Fibroblast of upper back skin (primary cell): ENCODE measurements around the gene CISD2.
"Not testable (repeated sequence)": the region's sequence is repeated elsewhere in the genome, so short reads cannot be mapped to it uniquely, and the experiment has no call there.

ENCODE experiments used
- DNase-seq: peaks from one replicate; pipeline ENCODE4 v3.0.0-alpha.2; 2013

CISD2 gene, protein sequence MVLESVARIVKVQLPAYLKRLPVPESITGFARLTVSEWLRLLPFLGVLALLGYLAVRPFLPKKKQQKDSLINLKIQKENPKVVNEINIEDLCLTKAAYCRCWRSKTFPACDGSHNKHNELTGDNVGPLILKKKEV

DNA sequence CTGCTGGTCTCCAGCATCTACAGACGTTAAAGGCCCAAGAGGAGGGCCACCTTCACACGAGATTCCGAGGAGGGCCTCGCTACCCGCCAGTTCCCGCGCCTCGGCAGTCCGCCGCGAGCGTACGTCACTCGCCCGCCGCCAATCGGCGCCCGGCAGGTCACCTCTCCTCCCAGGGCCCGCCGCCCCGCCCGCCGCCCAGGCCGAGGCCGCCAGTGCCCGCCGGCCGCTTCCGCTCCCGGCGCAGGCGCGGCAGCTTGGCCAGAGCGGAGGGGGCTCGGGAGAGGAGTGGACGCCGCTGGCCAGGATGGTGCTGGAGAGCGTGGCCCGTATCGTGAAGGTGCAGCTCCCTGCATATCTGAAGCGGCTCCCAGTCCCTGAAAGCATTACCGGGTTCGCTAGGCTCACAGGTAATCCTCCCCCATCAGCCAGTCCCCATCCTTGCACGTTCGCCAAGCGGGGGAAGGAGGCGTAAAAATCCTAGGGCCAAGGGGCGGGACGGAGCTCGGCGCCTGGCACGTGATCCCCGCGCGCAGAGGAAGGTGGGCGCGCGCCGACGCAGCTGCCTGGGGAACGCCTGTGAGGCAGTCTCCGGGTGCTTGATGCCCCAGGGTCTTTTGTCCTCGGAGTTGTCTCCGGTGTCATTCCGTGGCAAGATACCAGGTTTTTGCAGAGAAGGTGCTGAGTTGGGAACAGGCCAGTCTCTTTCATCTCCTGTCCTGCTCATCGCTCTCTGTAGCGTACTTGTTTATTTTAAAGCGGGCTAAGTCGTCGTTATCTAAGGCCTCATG lies at the start of gene CISD2:
Gene CISD2 (plus strand): TSS at position 212 of the 788 bp plus-strand sequence. CDS start 93 bp downstream, at position 305.
- DNase-seq = peak; percentile 89

DNA sequence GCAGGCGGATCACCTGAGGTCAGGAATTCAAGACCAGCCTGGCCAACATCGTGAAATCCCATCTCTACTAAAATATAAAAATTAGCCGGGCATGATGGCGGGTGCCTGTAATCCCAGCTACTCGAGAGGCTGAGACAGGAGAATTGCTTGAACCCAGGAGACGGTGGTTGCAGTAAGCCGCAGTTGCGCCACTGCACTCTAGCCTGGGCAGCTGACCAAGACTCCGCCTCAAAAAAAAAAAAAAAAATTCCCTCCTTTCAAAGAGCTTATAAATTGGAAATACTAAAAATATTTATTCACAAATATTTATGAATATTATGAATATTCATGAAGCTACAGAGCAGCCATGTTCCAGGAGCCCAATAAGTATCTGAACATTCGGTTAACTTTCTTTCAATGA lies 49.7 kb upstream of the CISD2 start:
- not testable (repeated sequence) for DNase-seq

DNA sequence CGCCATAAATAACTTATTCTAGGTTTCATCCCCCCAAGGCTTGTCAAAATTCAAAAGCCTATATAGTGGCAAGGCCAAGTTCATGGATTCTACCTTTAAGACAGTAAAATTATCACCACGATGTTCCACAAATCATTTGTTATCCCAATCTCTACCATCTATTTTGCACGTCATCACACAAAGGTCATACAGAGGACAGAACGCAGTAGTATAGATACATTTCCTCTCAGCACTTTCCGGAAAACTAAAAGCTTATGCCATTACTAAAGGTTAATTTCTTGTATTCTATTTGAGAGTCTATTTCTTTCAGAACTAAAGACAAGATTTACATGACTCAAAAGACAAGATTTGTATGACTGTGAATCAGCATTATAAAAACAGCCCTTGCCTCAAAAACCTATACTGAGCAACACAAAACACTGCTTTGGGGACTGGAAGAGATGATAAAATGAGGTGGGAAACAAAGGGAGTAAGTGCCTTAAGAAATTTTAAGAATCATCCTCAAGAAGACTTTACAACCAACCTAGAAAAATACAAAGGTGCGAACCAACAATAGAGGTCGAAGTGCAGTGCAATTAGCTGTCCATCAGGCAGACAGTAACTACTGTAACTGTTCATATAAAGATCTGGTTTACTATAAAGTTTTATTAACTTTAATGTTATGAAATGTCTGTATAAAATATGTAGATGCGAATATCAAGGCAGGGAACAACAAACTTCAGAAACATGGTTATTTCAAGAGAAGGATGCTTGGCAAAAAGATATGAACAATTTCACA lies 49.0 kb upstream of the CISD2 start:
- DNase-seq = no peak

DNA sequence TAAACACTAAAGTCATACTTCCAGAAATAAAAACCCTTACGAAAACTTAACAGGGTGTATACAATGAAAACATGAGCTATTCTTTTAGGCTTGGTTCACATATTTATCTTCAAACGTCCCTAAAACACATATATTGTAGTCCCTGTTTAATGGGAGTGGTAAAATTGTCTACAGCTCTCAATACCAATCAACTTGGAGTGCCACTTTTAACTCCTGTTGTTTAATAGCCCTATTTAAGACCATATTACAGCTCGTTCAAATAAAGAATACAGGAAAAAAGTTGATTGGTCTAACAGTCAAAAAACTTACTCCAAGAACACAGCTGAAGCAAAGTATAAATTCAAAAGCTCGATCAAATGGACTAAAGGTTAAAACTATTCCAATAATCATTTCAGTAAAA lies 45.3 kb upstream of the CISD2 start:
- DNase-seq = no peak

DNA sequence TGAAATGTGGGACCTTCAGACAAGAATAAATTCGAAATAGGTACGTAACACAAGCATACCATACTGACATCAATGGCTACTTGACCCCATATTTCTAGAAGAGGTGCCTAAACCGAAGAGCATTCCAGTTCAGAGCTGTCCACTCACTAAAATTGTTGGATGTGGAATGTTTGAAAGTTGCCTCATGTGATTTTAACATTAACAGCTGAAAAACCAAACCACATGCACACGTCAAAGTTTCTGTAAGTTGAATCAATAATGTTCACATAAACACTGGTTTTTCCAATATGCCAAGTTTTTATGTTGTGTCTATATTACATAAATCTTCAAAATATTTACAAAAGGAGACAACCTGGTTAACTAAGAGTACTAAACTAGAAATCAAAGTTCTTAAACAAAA lies 44.9 kb upstream of the CISD2 start:
- DNase-seq = peak; percentile 21

DNA sequence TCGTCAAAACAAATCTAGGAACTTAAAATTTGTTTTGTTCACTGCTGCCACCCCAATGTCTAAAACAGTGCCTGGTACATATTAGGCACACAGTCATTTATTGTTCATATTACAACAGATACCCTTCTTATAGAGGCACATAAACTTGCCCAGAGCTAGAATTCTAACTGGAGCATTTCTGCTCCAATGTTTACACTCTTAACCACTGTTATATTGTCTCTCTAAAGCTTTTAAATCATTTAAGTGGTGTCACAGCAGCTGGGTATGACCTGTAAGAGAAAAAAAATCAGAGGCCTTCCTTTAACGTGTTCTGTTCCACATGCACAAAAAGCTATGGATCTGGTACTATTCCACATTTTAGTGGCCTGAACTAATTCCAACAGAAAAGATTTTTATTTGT lies 44.4 kb upstream of the CISD2 start:
- no peak for DNase-seq

DNA sequence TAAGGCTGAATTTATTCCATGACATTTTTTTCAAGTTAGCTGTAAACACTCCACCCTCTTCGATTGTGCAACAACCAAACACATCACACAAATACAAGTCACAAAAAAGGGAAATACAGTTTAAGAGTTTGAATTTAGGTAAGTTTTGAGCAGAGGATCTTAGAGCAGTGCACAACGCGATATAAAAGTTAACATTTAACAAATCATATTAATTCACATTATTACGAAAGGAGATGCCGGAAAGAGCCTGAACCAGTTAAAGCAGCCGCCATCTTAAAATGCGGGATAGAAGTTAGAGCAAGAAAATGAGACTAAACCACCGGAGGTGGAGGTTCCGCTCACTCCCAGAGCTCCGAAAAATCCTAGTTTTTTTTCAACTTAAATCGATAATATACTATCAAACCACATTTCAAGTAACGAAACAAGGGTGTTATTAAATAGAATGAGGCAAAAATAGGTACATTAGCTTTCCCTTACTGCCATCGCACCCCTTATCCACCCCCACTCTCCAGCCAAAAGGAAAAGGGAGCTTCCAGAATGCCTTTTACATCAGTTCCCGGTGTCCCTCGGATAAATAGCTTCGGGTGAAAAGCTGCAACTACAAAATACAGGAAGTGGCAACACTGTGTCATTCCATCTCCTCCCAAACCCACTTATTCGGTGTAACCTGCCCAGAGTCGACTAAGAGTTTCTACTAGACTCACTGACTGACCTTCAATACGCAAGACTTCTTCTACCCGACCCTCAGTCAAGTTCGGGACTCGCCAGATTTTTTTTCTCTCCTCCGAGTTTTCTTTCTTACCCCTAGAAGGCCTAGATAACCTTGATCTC lies 43.3 kb upstream of the CISD2 start:
- peak; percentile 75 for DNase-seq

DNA sequence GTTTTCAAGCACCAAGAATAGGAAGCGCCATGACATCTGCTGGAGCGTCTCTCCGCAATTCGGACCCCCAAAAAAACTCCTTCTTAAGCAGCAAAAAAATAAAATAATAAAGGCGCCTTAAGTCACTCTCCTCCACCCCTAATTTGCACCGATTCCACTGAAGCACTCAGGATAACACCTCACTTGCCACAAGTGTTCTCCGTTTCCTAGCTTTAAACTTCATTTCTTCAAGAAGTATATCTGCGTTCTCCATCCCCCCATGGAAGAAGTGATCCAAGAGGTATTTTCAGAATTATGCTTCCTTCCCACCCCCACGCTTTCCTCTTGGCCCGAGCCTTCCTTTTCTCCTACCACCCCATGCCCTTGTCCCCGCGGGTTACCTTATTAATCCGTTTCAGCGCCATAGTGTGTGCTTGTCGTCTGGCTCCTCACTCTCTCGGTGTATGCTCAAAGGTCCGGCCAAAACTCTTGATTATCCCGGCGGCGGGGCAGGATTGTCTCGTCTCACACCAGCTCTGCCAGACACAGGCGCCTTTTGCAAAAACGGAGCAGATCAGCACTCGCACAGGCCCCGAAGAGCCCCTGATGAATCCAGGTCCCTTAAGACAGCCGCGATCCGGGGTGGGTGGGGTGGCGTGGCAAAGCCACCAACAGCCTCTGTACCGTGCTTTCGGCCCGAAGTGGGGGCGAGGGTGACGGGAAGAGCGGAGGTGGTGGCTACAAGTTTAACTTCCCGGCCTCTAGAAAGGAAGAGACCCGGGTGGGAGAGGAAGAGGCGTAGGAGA lies 42.5 kb upstream of the CISD2 start:
- no peak for DNase-seq

DNA sequence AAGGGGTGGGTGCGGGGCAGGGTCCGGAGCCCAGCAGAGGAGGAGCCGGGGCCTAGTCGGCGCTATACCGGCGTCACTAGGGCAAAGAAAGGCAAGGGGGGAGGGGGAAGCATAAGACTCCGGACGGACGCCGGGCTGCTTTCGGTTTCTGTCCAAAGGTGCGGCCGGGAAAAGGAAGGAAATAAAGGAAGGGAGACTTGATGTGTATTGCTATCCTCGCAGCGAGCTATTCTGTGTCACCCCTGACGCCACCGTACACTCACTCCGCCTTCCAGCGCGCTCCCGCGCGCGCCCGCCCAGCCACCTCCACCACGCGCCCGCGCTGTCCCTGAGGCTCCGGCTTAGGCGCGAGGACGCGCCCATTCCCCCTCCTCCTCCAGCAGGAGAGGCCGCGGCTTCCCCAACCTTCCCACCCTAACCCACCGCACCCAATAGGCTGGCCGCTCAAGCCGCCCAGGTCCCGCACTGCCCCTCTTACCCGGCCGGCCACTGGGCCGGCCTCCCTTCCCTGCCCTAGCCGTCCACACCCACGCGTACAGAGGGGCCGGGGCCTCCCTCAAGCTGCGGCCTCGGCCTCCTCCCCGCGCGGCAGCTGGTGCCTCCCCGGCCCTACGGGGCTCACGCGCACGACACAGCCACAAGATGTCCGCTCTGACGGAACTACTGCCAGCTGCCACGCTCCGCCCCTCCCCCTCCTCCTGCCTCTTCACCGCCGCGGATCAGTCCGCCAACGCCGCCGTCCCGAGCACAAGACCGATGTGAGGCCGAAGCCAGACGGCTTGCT lies 41.7 kb upstream of the CISD2 start, which contains the start of gene UBE2D3:
Gene UBE2D3 (minus strand): TSS at position 662 of the 784 bp plus-strand sequence. CDS start 1,043 bp downstream, outside the sequence.
- DNase-seq = peak; percentile 95

DNA sequence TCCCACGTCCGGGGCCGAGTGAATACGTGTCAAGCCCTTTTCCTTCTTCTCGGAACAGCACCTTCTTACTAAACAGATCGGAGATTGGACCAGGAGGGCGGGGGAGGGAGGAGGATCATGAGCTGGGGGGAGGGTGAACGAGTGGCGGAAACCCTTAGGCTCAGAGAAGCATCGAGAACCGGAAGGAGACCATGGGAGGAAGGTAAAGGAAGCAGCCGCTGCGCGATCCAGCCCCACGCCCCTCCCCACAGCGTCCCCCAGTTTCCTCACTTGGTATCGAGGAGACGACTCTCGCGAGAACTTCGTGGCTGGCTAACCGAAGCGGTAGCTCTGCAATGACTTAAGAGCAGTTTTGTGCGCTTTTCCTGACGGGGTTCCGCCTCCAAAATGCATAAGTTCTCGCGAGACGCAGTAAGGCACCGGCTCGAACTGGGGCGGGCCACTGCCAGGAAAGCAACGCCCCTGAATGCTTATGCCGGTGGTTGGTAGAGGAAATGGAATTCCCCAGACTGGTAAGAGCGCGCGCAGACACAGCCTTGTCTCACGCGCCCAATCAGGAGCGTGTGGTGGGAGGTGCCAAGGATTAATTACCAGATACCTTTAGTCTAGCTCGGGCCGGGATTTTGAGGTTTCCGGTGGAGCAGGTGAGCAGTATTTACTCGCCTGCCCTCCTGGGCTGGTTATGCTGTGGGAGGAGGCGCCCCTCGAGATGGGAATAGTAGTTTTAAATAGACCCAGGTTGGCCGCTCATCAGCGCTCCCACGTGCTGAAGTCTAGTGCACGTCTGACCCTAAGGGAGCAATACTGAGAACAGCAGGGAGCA lies 40.9 kb upstream of the CISD2 start:
- peak; percentile 100 for DNase-seq

DNA sequence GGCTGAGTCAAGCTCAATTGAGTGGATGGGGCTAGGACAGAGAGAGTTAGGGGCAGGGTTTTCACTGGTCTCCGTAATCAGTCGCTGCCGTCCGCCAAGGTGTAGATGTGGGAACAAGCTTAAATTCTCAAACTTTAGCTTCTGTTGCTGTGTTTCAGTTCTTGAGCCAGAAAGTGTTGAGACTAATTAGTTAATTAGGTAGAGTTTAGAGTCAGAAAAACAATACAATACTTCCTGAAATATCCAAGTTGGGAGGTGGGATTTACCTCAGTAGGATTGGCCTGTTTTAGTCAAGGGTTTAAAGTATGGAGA lies 40.3 kb upstream of the CISD2 start:
- DNase-seq = no peak

DNA sequence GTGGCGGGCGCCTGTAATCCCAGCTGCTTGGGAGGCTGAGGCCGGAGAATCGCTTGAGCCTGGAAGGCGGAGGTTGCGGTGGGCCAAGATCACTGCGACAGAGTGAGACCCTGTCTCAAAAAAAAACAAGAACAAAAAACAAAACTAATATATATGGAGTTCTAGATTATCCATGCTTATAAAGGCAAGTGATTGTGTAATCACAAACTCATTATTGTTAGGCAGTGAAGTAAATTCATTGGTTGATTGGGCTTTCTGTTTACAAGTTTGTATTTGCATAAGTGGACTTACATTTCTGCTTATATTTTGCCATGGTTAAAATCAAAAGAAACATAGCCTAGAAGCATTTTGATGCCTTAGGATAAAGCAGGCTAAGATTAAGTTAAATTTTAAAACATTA lies 39.0 kb upstream of the CISD2 start:
- no peak for DNase-seq

DNA sequence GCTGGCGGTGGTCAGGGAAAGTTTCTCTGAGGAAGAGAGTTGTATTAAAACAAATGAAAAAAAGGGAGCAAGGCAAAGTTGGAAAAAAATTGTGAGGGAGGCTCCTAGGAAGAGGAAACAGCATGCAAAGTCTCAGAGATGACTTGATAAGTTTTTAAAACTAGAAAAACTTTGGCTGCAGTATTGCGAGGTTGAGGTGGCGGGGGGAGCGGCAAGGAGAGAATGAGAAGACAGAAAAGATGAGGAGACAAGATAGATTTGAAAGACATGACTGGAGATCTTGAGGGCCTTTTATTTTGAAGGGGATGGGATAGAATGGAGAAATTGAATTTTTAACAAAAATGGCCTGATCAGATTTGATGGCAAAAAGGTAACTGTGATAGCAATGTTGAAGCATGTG lies 36.7 kb upstream of the CISD2 start:
- DNase-seq = no peak

DNA sequence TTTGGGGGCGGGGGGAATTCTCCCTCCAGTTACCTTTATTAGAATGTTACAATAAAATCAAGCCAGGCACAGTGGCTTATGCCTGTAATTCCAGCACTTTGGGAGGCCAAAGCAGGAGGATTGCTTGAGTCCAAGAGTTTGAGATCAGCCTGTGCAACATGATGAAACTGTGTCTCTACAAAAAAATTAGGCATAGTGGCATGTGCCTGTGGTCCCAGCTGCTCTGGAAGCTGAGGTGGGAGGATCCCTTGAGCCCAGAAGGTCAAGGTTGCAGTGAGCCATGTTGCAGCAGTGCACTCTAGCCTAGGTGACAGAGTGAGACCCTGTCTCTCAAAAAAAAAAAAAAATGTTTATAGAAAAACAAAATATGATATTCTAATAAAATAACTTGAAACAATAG lies 36.1 kb upstream of the CISD2 start:
- DNase-seq = no peak

DNA sequence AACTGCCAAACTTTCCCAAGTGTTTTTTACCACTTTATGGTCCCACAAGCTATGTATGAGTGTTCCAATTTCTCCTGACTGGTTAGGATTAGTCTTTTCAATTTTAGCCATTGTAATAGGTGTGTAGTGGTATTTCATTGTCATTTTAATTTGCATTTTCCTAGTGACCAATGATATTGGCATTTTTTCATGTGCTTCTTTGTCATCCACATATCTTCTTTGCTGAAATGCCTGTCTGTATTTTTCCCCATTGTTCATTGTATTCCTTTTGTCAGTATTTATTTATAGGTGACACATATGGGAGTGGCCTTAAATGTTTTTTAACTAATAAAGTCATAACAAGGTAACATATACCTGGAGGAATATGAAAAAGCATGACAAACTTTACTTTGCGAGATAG lies 32.2 kb upstream of the CISD2 start:
- DNase-seq = no peak

DNA sequence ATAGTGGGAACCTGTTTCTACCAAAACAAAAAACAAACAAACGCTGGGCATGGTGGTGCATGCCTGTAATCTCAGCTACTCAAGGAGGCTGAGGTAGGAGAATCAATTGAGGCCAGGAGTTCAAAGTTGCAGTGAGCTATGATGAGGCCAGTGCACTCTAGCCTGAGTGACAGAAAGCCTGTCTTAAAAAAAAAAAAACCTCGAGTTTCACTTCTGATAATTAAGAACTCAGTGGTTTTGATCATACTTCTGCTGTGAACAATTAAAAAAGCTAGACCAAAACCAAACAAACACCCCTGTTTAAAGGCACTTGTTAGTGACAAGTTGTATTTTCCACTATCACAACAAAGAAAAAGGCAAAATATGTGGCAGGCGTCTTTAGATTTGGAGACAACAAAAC lies 26.4 kb upstream of the CISD2 start:
- DNase-seq = no peak

DNA sequence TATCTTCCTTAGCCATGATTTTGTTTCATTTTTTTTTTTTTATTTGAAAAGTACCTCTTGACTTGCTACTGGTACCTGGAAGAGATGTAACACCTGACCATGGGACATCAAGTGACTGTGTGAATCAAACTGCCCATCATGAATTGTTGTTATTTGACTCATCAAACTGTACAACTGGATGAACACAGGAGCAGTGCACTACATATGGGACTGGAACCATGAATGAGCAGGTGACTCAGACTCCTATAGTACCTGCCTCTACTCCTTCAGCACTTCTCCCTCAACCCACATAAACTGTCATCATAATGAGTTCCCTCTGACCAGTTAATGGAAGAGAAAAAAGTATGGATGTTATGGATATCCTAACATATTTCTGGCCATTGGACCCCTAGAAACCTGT lies 25.5 kb upstream of the CISD2 start:
- no peak for DNase-seq

DNA sequence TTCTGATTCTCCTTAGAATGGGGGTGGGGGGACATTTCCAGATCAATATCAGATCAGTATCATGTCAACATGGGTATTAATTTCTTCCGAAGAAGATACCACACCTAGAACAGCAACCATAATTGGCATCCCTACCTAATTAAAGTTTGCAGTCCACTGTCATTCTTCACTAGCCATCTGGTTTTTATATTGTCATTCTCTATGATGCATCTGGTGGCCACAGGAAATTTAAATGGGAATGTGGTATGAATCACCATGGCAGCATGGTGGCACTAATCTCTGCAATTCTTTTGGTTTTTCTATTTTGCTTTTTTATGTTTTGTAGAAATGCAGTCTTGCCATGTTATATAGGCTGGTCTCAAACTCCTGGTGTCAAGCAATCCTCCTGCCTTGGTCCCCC lies 24.9 kb upstream of the CISD2 start:
- DNase-seq = no peak

DNA sequence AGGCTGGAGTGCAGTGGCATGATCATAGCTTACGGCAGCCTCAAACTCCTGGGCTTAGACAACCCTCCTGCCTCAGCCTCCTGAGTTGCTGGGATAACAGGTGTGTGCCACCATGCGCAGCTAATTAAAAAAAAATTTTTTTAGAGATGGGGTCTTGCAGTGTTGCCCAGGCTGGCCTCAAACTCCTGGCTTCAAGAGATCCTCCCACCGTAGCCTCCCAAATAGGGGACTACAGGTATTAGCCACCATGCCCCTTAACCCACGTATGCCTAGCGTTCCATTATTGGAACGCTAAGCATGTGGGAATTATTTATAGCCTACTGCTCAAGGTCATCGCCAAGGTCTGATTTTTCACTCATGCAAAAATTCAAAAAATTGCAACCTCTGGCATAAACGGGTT lies 21.1 kb upstream of the CISD2 start:
- DNase-seq = no peak

DNA sequence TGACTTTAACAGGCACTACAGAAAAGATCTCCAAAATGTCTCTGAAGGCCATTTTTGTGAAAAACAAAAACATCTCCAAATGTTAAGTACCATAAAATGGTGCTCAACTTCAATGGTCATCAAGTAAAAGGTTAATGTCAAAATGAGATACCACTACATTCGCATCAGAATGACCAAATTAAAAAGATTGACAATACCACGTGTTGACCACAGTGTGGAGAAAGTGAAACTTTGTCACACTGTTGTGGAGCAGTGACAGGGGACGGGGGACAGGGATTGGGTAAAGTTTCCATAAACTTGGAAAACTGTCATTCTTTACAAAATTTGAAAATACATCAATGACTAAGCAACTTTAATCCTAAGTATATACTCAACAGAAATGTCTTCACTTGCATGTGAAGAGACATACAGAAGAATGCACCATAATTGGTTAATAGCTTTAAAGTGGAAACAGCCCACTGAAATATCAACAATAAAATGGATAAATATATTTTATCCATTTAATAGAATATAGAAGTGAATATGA lies 19.1 kb upstream of the CISD2 start:
- DNase-seq = no peak
